SH-SY5Y (cell line): ENCODE data around the gene ZPR1.

Source experiments
- GATA2 ChIP-seq: IDR thresholded peaks from 2 replicates; pipeline ENCODE4 v1.6.1; 2011; ENCODE audit warnings: mild to moderate bottlenecking, low read depth, low read length
- GATA3 ChIP-seq: IDR thresholded peaks from 2 replicates; pipeline ENCODE4 v1.6.1; 2011; ENCODE audit warnings: low read depth, mild to moderate bottlenecking, low read length, moderate library complexity

GRCh38 chr11:116836632-116836991 lies 48.8 kb upstream of the ZPR1 start:
- TF ChIP-seq GATA3, result no peak
- TF ChIP-seq GATA2, result no peak
